ENCODE measurements around the gene USH2A.

DNA sequence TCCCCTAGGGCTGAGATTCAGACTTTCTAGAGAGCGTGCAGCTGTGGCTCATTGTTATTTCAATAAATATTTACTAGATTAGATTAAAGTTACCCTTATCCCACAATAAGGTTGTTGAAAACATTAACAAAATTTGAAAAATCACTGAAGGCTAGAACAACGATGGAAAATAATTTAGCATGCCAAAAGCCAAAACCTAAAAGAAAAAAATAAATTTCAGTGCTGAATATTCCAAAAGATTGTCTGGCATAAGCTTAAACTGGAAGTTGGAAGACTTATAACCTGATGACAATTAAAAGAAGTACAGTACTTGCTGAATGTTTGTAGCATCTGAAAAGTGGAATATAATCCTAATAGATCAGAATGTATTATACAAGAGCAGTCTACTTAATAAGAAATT lies 221.3 kb downstream of the USH2A start:
- no peak for TF ChIP-seq CTCF (IDR thresholded peaks at IDR 0.05)
- no peak for TF ChIP-seq POLR2A (IDR thresholded peaks at IDR 0.05)

Measured in breast epithelium (tissue), 3 donors.